K562 (cell line): Measurements from ENCODE around the gene EVC. TPM values are rescaled to one million over a fixed set of nuclear protein-coding genes. Genes with fewer than 3 reads are reported as not detected.

ENCODE experiments used
- ASH1L ChIP-seq: fragments of 450-650 bp; IDR thresholded peaks from 2 replicates; pipeline ENCODE4 v1.6.1; 2018; ENCODE audit warnings: borderline replicate concordance, mild to moderate bottlenecking, low read depth; ENCODE audit not compliant: partially characterized antibody
- ESRRA ChIP-seq: fragments of 450-650 bp; IDR thresholded peaks from 2 replicates; pipeline ENCODE4 v1.6.1; 2014; ENCODE audit warnings: low read depth, mild to moderate bottlenecking, moderate library complexity, borderline replicate concordance
- FOXK1 ChIP-seq: sonication (generic); formaldehyde crosslinking; IDR thresholded peaks from 2 replicates; pipeline ENCODE4 v1.8.0; 2022; ENCODE audit warnings: missing genetic modification reagents, mild to moderate bottlenecking, borderline replicate concordance
- JUN ChIP-seq, 2 experiments: sonication (generic) in 1 of 2; formaldehyde crosslinking in 1 of 2; IDR thresholded peaks; 2 replicates each; pipeline versions ENCODE4 v1.6.1 to v1.8.0; 2012 to 2022; ENCODE audit warnings: borderline replicate concordance in 2 of 2, mild to moderate bottlenecking in 2 of 2, improper control_type of control experiment in 1 of 2, low read depth in 1 of 2, low read length in 1 of 2, missing genetic modification reagents in 1 of 2
- MTF1 ChIP-seq: fragments of 250-450 bp; sonication (Bioruptor Pico); IDR thresholded peaks from 2 replicates; pipeline ENCODE4 v1.9.0; 2021; ENCODE audit warnings: moderate library complexity, mild to moderate bottlenecking, inconsistent platforms, borderline replicate concordance
- NUFIP1 ChIP-seq: fragments of 450-650 bp; IDR thresholded peaks from 2 replicates; pipeline ENCODE4 v1.6.1; 2018; ENCODE audit not compliant: partially characterized antibody
- SAFB ChIP-seq: fragments of 200-400 bp; formaldehyde crosslinking; IDR thresholded peaks from 2 replicates; pipeline ENCODE4 v1.6.1; 2017; ENCODE audit warnings: low read depth, low read length, borderline replicate concordance
- XRCC4 ChIP-seq: IDR thresholded peaks from one replicate; pipeline ENCODE4 v1.6.1; 2011; ENCODE audit not compliant: insufficient read depth, insufficient read length; ENCODE audit errors: extremely low read depth
- XRCC5 ChIP-seq: fragments of 200-400 bp; formaldehyde crosslinking; IDR thresholded peaks from 2 replicates; pipeline ENCODE4 v1.6.1; 2017; ENCODE audit warnings: low read depth, mild to moderate bottlenecking, low read length
- ZMIZ1 ChIP-seq, 2 experiments: fragments of 150-350 bp in 1 of 2; IDR thresholded peaks; 2 replicates each; pipeline ENCODE4 v1.6.1; 2012 to 2016; ENCODE audit warnings: low read depth in 2 of 2, low read length in 2 of 2, mild to moderate bottlenecking in 1 of 2, moderate library complexity in 1 of 2
- ZNF79 ChIP-seq: fragments of 250-450 bp; sonication (Bioruptor Pico); IDR thresholded peaks from 2 replicates; pipeline ENCODE4 v1.4.0; 2020; ENCODE audit warnings: low read depth, mild to moderate bottlenecking, moderate library complexity
- polyA plus RNA-seq, 8 experiments: library from polyadenylated mRNA; depleted of rRNA in 4 of 8; stranded (reverse) in 5 of 8; unstranded in 3 of 8; fragments of >200 nt; fragmentation: Nextera tagmentation in 2 of 8; fragmentation: Illumina TruSeq in 1 of 8; extraction: Ambion mirVana in 2 of 8; extraction: Trizol in 1 of 8; gene quantifications; 2 replicates each; pipeline versions ENCODE4 v1.2.1 to v1.2.3, GENCODE V29; 2011 to 2014; ENCODE audit warnings: inconsistent platforms in 1 of 8, missing spikeins in 1 of 8
- total RNA-seq, 7 experiments: library from RNA; depleted of rRNA in 6 of 7; stranded (reverse); fragments of >200 nt in 6 of 7; fragmentation: Illumina TruSeq in 2 of 7; extraction: Trizol in 2 of 7; gene quantifications; 2 replicates each; pipeline versions ENCODE4 v1.2.1 to v1.2.3, GENCODE V29; 2011 to 2021; ENCODE audit warnings: low replicate concordance in 1 of 7
- TF ChIP-seq, protein P1 (sequence below): fragments of 250-450 bp; sonication (Bioruptor Pico); IDR thresholded peaks from 2 replicates; pipeline ENCODE4 v1.4.0; 2020; ENCODE audit warnings: mild to moderate bottlenecking, moderate library complexity
- TF ChIP-seq, protein P2 (sequence below), 2 experiments: fragments of 450-650 bp in 1 of 2; sonication (generic) in 1 of 2; formaldehyde crosslinking in 1 of 2; IDR thresholded peaks in 1 of 2; conservative IDR thresholded peaks in 1 of 2; 2 replicates each; pipeline versions ENCODE4 v1.6.1 to v1.8.1; 2016 to 2023; ENCODE audit warnings: mild to moderate bottlenecking in 2 of 2, moderate library complexity in 2 of 2, inconsistent platforms in 1 of 2, missing genetic modification reagents in 1 of 2
- TF ChIP-seq, protein P3 (sequence below): fragments of 250-450 bp; sonication (Bioruptor Pico); IDR thresholded peaks from 2 replicates; pipeline ENCODE4 v1.9.0; 2021; ENCODE audit warnings: mild to moderate bottlenecking, inconsistent platforms
- TF ChIP-seq, protein P4 (sequence below): fragments of 450-650 bp; formaldehyde crosslinking; conservative IDR thresholded peaks from 2 replicates; pipeline ENCODE4 v1.4.0; 2022; ENCODE audit warnings: mild to moderate bottlenecking, missing genetic modification characterization

Gene EVC
- total and polyA plus RNA-seq, 9 of the 15 experiments (the other 6 are each of a cell fraction or from before 2014, with no cell fraction given) = 0.03 to 3.2 (median 1.1) TPM

DNA sequence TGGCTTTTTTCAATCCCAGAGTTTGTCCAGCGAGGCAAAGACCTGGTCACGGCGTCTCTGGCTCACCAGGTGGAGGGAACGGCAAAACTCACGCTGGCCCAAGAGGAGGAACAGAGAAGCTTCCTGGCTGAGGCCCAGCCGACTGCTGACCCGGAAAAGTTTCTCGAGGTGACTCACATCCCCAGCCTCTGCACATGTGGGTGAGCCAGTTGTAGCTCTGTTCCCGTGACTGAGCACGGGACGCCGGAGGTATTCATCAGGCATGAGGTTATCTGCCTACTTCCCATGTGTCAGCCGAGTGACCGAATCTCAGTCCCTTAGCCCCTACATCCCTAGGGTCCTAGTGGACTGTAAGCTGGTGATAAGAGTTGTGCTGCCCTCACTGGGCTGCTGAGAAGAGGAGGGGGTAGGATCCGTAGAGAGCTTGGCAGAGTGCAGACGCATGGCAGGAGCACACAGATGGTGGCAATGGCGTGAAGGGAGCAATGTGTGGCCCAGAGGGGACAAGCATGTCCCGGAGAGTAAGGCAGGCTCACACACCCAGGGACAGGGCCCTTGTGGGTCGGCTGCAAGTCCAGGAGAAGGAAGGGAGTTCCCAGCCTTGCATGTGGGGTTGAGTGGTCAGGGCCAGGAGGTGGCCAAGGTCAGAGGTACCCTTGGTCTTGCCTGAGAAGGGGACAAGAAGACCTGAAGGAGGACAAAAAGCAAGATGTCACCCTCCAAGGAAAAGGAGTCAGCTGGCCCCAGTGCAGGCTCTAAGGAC, 42.9 kb downstream of the EVC start (continued):
- TF ChIP-seq ASH1L (no peak), MTF1 (CRISPR knock-in tag) (no peak), JUN (IDR thresholded peaks at IDR 0.05; ENCODE audit: borderline replicate concordance, low read depth, low read length) (no peak), JUN (CRISPR knock-in tag; IDR thresholded peaks at IDR 0.05; ENCODE audit: borderline replicate concordance) (no peak), ZNF79 (CRISPR knock-in tag) (no peak), ESRRA (no peak), ZMIZ1 (IDR thresholded peaks at IDR 0.05; ENCODE audit: low read depth in 2 of 2, low read length in 2 of 2) (no peak), XRCC5 (no peak), XRCC4 (no peak), NUFIP1 (no peak), SAFB (no peak), FOXK1 (CRISPR knock-in tag) (no peak)
- TF ChIP-seq, protein P1, sequence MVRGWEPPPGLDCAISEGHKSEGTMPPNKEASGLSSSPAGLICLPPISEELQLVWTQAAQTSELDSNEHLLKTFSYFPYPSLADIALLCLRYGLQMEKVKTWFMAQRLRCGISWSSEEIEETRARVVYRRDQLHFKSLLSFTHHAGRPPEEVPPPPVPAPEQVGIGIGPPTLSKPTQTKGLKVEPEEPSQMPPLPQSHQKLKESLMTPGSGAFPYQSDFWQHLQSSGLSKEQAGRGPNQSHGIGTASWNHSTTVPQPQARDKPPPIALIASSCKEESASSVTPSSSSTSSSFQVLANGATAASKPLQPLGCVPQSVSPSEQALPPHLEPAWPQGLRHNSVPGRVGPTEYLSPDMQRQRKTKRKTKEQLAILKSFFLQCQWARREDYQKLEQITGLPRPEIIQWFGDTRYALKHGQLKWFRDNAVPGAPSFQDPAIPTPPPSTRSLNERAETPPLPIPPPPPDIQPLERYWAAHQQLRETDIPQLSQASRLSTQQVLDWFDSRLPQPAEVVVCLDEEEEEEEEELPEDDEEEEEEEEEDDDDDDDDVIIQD (CRISPR knock-in tag) = no peak
- TF ChIP-seq, protein P2, sequence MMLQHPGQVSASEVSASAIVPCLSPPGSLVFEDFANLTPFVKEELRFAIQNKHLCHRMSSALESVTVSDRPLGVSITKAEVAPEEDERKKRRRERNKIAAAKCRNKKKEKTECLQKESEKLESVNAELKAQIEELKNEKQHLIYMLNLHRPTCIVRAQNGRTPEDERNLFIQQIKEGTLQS (IDR thresholded peaks at IDR 0.05) = peak; percentile 51; the same call in 1 of the 2 replicates
- TF ChIP-seq, protein P2 (CRISPR knock-in tag; conservative IDR thresholded peaks at IDR 0.05) = no peak
- TF ChIP-seq, protein P3, sequence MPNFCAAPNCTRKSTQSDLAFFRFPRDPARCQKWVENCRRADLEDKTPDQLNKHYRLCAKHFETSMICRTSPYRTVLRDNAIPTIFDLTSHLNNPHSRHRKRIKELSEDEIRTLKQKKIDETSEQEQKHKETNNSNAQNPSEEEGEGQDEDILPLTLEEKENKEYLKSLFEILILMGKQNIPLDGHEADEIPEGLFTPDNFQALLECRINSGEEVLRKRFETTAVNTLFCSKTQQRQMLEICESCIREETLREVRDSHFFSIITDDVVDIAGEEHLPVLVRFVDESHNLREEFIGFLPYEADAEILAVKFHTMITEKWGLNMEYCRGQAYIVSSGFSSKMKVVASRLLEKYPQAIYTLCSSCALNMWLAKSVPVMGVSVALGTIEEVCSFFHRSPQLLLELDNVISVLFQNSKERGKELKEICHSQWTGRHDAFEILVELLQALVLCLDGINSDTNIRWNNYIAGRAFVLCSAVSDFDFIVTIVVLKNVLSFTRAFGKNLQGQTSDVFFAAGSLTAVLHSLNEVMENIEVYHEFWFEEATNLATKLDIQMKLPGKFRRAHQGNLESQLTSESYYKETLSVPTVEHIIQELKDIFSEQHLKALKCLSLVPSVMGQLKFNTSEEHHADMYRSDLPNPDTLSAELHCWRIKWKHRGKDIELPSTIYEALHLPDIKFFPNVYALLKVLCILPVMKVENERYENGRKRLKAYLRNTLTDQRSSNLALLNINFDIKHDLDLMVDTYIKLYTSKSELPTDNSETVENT (CRISPR knock-in tag) = no peak
- TF ChIP-seq, protein P4, sequence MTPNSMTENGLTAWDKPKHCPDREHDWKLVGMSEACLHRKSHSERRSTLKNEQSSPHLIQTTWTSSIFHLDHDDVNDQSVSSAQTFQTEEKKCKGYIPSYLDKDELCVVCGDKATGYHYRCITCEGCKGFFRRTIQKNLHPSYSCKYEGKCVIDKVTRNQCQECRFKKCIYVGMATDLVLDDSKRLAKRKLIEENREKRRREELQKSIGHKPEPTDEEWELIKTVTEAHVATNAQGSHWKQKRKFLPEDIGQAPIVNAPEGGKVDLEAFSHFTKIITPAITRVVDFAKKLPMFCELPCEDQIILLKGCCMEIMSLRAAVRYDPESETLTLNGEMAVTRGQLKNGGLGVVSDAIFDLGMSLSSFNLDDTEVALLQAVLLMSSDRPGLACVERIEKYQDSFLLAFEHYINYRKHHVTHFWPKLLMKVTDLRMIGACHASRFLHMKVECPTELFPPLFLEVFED (CRISPR knock-in tag) = no peak
